Sigmoid colon (tissue), 7 donors: ENCODE measurements around the gene SMIM14. TPM values are rescaled to one million over a fixed set of nuclear protein-coding genes. Genes with fewer than 3 reads are reported as not detected.
A peak's percentile ranks its signal among the peaks of the same experiment; 100 is the strongest.
"Not testable (repeated sequence)": the region's sequence is repeated elsewhere in the genome, so short reads cannot be mapped to it uniquely, and the experiment has no call there.

Experiments used
- DNase-seq: peaks from one replicate; pipeline ENCODE4 v3.0.0-alpha.2; 2019
- H3K27ac ChIP-seq, 4 donors: fragments of 200-600 bp; sonication (generic); one replicate each; pipeline ENCODE4 v1.5.1; 2016 to 2019; ENCODE audit warnings: mild to moderate bottlenecking in 1 of 4
- H3K27me3 ChIP-seq, 3 donors: fragments of 200-600 bp; sonication (generic); one replicate each; pipeline ENCODE4 v1.5.1; 2019; ENCODE audit warnings: mild to moderate bottlenecking in 1 of 3
- H3K36me3 ChIP-seq, 4 donors: fragments of 200-600 bp; sonication (generic); one replicate each; pipeline ENCODE4 v1.5.1; 2016 to 2019
- H3K4me1 ChIP-seq, 4 donors: fragments of 200-600 bp; sonication (generic); one replicate each; pipeline ENCODE4 v1.5.1; 2017 to 2019
- H3K4me3 ChIP-seq, 4 donors: fragments of 200-600 bp; sonication (generic); one replicate each; pipeline ENCODE4 v1.5.1; 2017 to 2019; ENCODE audit warnings: mild to moderate bottlenecking in 2 of 4, moderate library complexity in 1 of 4
- H3K9me3 ChIP-seq, 4 donors: fragments of 200-600 bp in 3 of 4; sonication (generic) in 3 of 4; one replicate each; pipeline versions ENCODE4 v1.5.1 to v1.6.1; 2013 to 2019
- EP300 ChIP-seq, 4 donors: sonication (generic); formaldehyde crosslinking; IDR thresholded peaks; one replicate each; pipeline ENCODE4 v1.6.1; 2017; ENCODE audit warnings: antibody characterized with exemption in 4 of 4
- POLR2A ChIP-seq, 2 donors: fragments of 450-650 bp; IDR thresholded peaks; one replicate each; pipeline ENCODE4 v1.6.1; 2016; ENCODE audit warnings: antibody characterized with exemption in 2 of 2, mild to moderate bottlenecking in 2 of 2, moderate library complexity in 2 of 2
- POLR2AphosphoS5 ChIP-seq, 4 donors: sonication (generic); formaldehyde crosslinking; IDR thresholded peaks; one replicate each; pipeline ENCODE4 v1.6.1; 2017; ENCODE audit warnings: antibody characterized with exemption in 4 of 4
- WGBS, 2 donors: extraction: QIAGEN DNeasy Blood & Tissue Kit; methylation state at CpG; one replicate each; pipeline ENCODE4 v1.1.7; 2013; 5-methylcytosine and 5-hydroxymethylcytosine counted together
- intact Hi-C: fragments of 100-400 bp; cut with DNase I; formaldehyde crosslinking; loops from one replicate; pipeline ENCODE4 v1.15.1; 2023
- polyA plus RNA-seq, 3 donors: library from polyadenylated mRNA; stranded (reverse); fragments of 200-250 nt; gene quantifications; one replicate each; pipeline ENCODE4 v1.2.3, GENCODE V29; 2013
- total RNA-seq, 4 donors: library from RNA; depleted of rRNA; stranded (reverse); fragments of >200 nt; gene quantifications; one replicate each; pipeline ENCODE4 v1.1.0, GENCODE V29; 2016
- TF ChIP-seq, protein P1 (sequence below), 4 experiments: fragments of 450-650 bp in 3 of 4; fragments of 200-600 bp in 1 of 4; IDR thresholded peaks; one replicate each; pipeline ENCODE4 v1.5.1; 2016 to 2019; ENCODE audit warnings: antibody characterized with exemption in 4 of 4, mild to moderate bottlenecking in 3 of 4, moderate library complexity in 2 of 4
- donor health status: healthy with polysubstance abuse.
- donor health status: Bipolar disorder and iron deficiency.
- donor health status: healthy.

Gene SMIM14
- total RNA-seq = 10 to 100 TPM; 16.6 to 33.9 (median 27.8) TPM
- 100 to 1,000 TPM in 2 of 3 donors, 10 to 100 TPM in 1; 43.5 to 341 (median 174) TPM for polyA plus RNA-seq

DNA sequence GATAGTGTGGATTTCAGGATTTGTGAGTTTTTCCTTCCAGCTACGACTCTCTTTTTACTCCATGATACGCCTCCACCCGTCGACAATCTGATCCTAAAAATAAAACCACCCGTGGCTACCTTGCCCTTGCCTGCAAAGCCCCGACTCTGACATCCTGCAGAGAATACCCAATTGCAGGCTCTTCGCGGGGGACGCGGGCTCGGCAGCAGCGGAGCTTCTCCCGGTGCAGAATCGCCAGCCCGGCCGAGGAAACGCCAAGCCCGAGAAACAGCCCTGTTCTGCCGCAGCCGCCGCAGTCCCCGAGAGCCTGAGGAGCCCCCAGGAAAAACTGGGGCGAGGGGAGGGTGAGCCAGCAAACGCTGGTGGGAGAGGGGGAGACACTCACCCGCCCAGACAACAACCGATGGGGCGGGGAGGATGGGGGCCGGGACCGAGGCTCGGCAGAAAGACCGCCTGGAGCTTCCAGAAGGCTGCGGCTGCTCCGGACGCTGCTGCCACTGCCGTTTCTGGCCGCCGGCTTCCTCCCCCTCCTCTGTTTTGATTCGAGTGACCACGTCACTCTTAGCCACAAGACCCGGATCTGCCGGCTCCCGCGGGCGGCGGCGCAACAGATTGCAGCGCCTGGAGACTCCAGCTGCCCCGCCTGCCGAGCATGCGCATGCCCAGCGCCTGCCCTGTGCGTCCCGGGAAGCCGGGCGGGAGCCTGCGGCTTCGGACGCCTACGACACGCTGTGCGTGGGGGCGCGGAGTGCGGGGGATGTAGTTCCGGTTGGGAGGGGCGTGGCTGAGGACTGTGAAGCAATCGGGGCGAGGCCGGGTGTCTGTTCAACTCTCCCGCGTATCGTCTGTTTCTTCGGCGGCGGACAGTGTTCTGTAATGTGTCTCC lies at the start of gene SMIM14:
Gene SMIM14, minus strand, starts transcription at position 512 of the 886 bp plus-strand sequence. CDS start 33,720 bp downstream, outside the sequence.
- Histone ChIP-seq H3K27ac (peak within 1 kb of the TSS; percentile 96 to 100 (median 99)), H3K9me3 (no peaks in the 10 kb centered on the region), H3K27me3 (no peaks in the 10 kb centered on the region), H3K4me3 (peak within 1 kb of the TSS; percentile 83 to 95 (median 90)), H3K4me1 (peaks cover 2 to 23% (median 19%) of the 10 kb centered on the region in 4 donors), H3K36me3 (peaks cover 0 to 3% (median 0%) of the 10 kb centered on the region in 4 donors)
- 1% methylated on average over 75 of the region's 75 CpGs for WGBS, 2 donors
- intact Hi-C loops = loop anchor here (1.0 to 10.0 kb wide), 7 partner anchors 60 to 454 kb away; partner anchors contain the start of genes LIAS, N4BP2, PDS5A and RPL9
- TF ChIP-seq POLR2A (IDR thresholded peaks at IDR 0.05) (peak; percentile 90 to 93), POLR2AphosphoS5 (IDR thresholded peaks at IDR 0.05) (peak; percentile 94 to 99 (median 98)), EP300 (IDR thresholded peaks at IDR 0.05) (peak in 2 of 4 donors; percentile 12 to 87)
- TF ChIP-seq, protein P1, sequence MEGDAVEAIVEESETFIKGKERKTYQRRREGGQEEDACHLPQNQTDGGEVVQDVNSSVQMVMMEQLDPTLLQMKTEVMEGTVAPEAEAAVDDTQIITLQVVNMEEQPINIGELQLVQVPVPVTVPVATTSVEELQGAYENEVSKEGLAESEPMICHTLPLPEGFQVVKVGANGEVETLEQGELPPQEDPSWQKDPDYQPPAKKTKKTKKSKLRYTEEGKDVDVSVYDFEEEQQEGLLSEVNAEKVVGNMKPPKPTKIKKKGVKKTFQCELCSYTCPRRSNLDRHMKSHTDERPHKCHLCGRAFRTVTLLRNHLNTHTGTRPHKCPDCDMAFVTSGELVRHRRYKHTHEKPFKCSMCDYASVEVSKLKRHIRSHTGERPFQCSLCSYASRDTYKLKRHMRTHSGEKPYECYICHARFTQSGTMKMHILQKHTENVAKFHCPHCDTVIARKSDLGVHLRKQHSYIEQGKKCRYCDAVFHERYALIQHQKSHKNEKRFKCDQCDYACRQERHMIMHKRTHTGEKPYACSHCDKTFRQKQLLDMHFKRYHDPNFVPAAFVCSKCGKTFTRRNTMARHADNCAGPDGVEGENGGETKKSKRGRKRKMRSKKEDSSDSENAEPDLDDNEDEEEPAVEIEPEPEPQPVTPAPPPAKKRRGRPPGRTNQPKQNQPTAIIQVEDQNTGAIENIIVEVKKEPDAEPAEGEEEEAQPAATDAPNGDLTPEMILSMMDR (IDR thresholded peaks at IDR 0.05) = peak in 1 of 4 experiments; percentile 28
- DNase-seq = peak; percentile 100

- DNase-seq = no peak
- TF ChIP-seq POLR2AphosphoS5 (IDR thresholded peaks at IDR 0.05) (no peak), EP300 (IDR thresholded peaks at IDR 0.05) (no peak), POLR2A (IDR thresholded peaks at IDR 0.05) (no peak)
- TF ChIP-seq, protein P1 (IDR thresholded peaks at IDR 0.05) = no peak
- no peaks in the 10 kb centered on the region for H3K27me3 ChIP-seq
- H3K4me3 ChIP-seq = no peak overlapping the region
- no peaks in the 10 kb centered on the region for H3K4me1 ChIP-seq
- H3K36me3 ChIP-seq = no peaks in the 10 kb centered on the region
- no peak overlapping the region for H3K27ac ChIP-seq
- no peaks in the 10 kb centered on the region for H3K9me3 ChIP-seq
- intact Hi-C loops = no loop called here
Observed at GRCh38 chr4:39687014-39687413, 48.3 kb upstream of the SMIM14 start.

DNA sequence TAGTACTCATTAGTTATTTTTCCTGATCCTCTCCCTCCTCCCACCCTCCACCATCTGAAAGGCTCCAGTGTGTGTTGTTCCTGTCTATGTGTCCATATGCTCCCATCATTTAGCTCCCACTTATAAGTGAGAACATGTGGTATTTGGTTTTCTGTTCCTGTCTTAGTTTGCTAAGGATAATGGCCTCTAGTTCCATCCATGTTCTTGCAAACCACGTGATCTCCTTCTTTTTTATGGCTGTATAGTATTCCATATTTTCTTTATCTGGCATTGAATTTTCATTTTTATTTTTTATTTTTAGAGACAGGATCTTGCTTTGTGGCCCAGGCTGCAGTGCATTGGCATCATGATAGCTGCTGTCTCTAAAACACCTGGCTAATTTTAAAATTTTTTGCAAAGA lies 47.3 kb upstream of the SMIM14 start:
- no peaks in the 10 kb centered on the region for H3K9me3 ChIP-seq
- no peak overlapping the region for H3K27ac ChIP-seq
- no peak overlapping the region for H3K4me3 ChIP-seq
- intact Hi-C loops = no loop called here
- DNase-seq = no peak
- WGBS, 2 donors = 0% methylated on average over 1 of the region's 1 CpG
- H3K27me3 ChIP-seq = no peaks in the 10 kb centered on the region
- no peaks in the 10 kb centered on the region for H3K4me1 ChIP-seq
- no peaks in the 10 kb centered on the region for H3K36me3 ChIP-seq
- TF ChIP-seq, protein P1 (IDR thresholded peaks at IDR 0.05) = no peak
- TF ChIP-seq EP300 (IDR thresholded peaks at IDR 0.05) (no peak), POLR2A (IDR thresholded peaks at IDR 0.05) (no peak), POLR2AphosphoS5 (IDR thresholded peaks at IDR 0.05) (no peak)

DNA sequence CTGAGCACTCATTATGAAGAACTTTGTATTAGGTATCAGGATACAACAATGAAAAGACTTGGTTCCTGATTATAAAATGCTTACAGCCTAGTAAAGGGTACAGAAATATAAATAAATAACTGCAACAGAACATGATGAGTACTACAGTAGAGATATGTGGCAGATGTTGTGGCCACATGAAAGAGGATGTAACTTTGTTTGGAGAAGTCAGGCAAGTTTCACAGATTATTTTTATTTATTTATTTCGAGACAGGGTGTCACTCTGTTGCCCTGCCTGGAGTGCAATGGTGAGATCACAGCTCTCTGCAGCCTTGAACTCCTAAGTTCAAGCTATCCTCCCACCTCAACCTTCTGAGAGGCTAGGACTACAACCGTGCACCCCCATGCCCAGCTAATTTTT lies 43.5 kb upstream of the SMIM14 start:
- Histone ChIP-seq H3K4me3 (no peak overlapping the region), H3K9me3 (no peaks in the 10 kb centered on the region), H3K27ac (no peak overlapping the region), H3K36me3 (no peaks in the 10 kb centered on the region), H3K27me3 (no peaks in the 10 kb centered on the region), H3K4me1 (no peaks in the 10 kb centered on the region)
- intact Hi-C loops = no loop called here
- no peak for TF ChIP-seq POLR2AphosphoS5 (IDR thresholded peaks at IDR 0.05)
- WGBS, 2 donors = 72 to 86% methylated on average over 2 of the region's 2 CpGs
- no peak for DNase-seq

- H3K4me1 ChIP-seq, H3K9me3 ChIP-seq, DNase-seq, H3K27me3 ChIP-seq, intact Hi-C loops, H3K4me3 ChIP-seq, H3K27ac ChIP-seq, H3K36me3 ChIP-seq: not testable (repeated sequence)
- 91 to 96% methylated on average over 2 of the region's 2 CpGs for WGBS, 2 donors
Observed at GRCh38 chr4:39681003-39681402, 42.3 kb upstream of the SMIM14 start.

DNA sequence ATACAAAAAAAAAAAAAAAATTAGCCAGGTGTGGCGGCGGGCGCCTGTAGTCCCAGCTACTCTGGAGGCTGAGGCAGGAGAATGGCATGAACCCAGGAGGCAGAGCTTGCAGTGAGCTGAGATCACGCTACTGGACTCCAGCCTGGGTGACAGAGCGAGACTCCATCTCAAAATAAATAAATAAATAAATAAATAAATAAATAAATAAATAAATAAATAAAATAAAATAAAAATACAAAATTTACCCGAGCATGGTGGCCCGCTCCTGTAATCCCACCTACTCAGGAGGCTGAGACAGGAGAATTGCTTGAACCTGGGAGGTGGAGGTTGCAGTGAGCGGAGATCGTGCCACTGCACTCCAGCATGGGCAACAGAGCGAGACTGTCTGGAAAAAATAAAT lies 37.0 kb upstream of the SMIM14 start:
- H3K27me3 ChIP-seq, H3K4me1 ChIP-seq, H3K9me3 ChIP-seq, H3K4me3 ChIP-seq, DNase-seq, intact Hi-C loops, H3K27ac ChIP-seq, H3K36me3 ChIP-seq: not testable (repeated sequence)
- 96 to 98% methylated on average over 10 of the region's 10 CpGs for WGBS, 2 donors

DNA sequence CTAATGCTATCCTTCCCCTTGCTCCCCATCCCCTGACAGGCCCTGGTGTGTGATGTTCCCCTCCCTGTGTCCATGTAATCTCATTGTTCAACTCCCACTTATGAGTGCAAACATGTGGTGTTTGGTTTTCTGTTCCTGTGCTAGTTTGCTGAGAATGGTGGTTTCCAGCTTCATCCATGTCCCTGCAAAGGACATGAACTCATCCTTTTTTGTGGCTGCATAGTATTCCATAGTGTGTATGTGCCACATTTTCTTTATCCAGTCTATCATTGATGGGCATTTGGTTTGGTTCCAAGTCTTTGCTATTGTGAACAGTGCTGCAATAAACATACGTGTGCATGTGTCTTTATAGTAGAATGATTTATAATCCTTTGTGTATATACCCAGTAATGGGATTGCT lies 31.6 kb upstream of the SMIM14 start:
- intact Hi-C loops, H3K4me3 ChIP-seq: not testable (repeated sequence)

More for the DNA sequence above, 31.6 kb upstream of the SMIM14 start:
- not testable (repeated sequence) for H3K4me1 ChIP-seq, H3K9me3 ChIP-seq, H3K36me3 ChIP-seq, H3K27me3 ChIP-seq, DNase-seq, H3K27ac ChIP-seq
- WGBS, 2 donors = 0 to 69% methylated on average over 1 of the region's 1 CpG
